PFSK-1 (cell line): Measurements from ENCODE around the gene WNT7B.

Source experiments
- FOXP2 ChIP-seq: optimal IDR thresholded peaks from 2 replicates; pipeline ENCODE3; 2011; ENCODE audit warnings: borderline replicate concordance, control low read depth, inconsistent platforms; ENCODE audit not compliant: insufficient read depth; ENCODE audit errors: extremely low read length, extremely low read depth
- POLR2AphosphoS5 ChIP-seq: IDR thresholded peaks from 2 replicates; pipeline ENCODE4 v1.6.1; 2012; ENCODE audit warnings: low read depth, mild to moderate bottlenecking, control low read depth, low read length, moderate library complexity
- SIN3A ChIP-seq: IDR thresholded peaks from 2 replicates; pipeline ENCODE4 v1.6.1; 2012; ENCODE audit warnings: mild to moderate bottlenecking, low read length, moderate library complexity, borderline replicate concordance; ENCODE audit not compliant: insufficient read depth
- TAF1 ChIP-seq: IDR thresholded peaks from 2 replicates; pipeline ENCODE4 v1.6.1; 2012; ENCODE audit warnings: low read length, control low read depth, borderline replicate concordance; ENCODE audit not compliant: insufficient read depth
- TF ChIP-seq, protein P1 (sequence below), 2 experiments: IDR thresholded peaks; 2 replicates each; pipeline versions ENCODE4 v1.6.1 to v1.8.0; 2011 to 2012; ENCODE audit warnings: low read depth in 2 of 2, low read length in 2 of 2, control low read depth in 1 of 2, inconsistent platforms in 1 of 2, mild to moderate bottlenecking in 1 of 2, moderate library complexity in 1 of 2; ENCODE audit not compliant: insufficient read depth in 1 of 2

WNT7B gene

DNA sequence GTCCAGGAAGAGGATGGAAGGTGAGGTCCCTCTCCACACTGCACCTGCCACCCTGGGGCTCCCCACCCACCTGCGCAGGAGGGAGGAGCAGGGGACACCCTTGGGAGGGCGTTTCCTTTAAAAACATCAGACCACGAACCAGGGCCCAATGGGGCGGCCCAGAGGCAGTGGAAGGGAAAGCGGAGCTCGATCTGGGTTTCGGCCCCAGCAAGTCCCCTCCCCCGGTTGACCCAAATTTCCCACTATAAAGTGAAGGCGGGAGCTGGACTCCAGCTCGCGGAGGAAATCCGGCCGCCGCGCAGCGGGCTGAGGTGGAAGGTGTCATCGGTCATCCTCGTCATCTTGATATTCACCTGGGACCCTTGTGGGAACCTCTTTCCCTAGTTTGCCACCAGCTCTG lies 99.3 kb downstream of the WNT7B start:
- no peak for TF ChIP-seq POLR2AphosphoS5

DNA sequence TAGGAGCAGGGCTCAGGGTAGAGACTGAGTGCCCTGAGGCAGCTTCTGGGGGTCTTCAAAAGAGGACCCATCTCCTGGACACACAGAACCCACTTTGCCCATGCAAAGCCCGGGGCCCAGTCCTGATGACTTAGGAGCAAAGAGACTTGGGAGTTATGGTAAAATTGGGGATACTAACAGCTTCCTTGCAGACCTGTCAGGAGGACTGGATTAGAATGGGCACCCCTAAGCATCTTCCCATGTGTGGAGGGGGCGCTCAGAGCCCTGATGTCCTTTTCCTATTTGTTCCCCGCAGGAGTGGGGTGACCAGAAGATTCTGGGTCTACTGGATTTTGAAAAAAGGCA lies 100.0 kb downstream of the WNT7B start:
- TF ChIP-seq, protein P1, sequence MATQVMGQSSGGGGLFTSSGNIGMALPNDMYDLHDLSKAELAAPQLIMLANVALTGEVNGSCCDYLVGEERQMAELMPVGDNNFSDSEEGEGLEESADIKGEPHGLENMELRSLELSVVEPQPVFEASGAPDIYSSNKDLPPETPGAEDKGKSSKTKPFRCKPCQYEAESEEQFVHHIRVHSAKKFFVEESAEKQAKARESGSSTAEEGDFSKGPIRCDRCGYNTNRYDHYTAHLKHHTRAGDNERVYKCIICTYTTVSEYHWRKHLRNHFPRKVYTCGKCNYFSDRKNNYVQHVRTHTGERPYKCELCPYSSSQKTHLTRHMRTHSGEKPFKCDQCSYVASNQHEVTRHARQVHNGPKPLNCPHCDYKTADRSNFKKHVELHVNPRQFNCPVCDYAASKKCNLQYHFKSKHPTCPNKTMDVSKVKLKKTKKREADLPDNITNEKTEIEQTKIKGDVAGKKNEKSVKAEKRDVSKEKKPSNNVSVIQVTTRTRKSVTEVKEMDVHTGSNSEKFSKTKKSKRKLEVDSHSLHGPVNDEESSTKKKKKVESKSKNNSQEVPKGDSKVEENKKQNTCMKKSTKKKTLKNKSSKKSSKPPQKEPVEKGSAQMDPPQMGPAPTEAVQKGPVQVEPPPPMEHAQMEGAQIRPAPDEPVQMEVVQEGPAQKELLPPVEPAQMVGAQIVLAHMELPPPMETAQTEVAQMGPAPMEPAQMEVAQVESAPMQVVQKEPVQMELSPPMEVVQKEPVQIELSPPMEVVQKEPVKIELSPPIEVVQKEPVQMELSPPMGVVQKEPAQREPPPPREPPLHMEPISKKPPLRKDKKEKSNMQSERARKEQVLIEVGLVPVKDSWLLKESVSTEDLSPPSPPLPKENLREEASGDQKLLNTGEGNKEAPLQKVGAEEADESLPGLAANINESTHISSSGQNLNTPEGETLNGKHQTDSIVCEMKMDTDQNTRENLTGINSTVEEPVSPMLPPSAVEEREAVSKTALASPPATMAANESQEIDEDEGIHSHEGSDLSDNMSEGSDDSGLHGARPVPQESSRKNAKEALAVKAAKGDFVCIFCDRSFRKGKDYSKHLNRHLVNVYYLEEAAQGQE (IDR thresholded peaks at IDR 0.05; ENCODE audit: insufficient read depth in 1 of 2, low read depth in 2 of 2, low read length in 2 of 2): no peak
- TF ChIP-seq POLR2AphosphoS5 (no peak), SIN3A (no peak), TAF1 (no peak), FOXP2 (no peak)

DNA sequence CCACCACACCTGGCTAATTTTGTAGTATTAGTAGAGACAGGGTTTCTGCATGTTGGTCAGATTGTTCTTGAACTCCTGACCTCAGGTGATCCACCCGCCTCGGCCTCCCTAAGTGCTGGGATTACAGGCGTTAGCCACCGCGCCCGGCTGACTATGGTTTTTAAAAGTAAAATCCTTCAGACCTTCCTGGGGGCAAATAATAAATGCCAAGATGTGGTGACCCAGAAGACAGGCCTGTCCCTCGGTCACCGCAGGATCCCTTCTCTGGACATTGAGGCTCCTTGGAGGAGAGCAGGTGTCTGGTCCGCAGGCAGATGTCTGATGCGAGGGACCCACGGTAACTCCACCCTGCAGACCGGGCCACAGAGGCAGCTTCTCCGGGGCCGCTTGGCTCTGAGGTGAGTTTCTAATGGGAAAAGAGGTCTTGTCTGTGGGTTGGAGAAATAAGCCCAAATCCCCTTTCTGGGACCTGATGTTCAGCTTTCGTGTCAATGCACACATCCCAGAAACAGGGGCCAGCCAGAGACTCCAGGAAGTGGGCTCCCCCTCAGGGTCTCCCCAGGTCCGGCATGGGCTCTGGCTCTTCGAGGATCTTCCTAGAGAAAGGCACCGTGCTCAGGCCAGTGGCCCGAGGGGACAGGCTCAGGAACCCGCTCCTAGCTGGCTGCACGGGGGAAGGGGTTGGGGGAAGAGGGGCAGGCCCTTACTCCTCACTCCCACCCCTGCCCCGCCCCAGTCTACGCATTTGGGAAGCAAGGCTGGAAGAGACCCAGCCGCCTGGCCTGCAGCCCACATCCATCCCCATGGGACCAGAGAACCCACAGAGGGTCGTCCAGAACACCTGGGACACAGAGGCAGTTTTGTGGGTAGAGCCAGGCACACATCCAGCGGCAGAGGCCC lies 100.6 kb downstream of the WNT7B start:
- TF ChIP-seq SIN3A (no peak), POLR2AphosphoS5 (no peak)

DNA sequence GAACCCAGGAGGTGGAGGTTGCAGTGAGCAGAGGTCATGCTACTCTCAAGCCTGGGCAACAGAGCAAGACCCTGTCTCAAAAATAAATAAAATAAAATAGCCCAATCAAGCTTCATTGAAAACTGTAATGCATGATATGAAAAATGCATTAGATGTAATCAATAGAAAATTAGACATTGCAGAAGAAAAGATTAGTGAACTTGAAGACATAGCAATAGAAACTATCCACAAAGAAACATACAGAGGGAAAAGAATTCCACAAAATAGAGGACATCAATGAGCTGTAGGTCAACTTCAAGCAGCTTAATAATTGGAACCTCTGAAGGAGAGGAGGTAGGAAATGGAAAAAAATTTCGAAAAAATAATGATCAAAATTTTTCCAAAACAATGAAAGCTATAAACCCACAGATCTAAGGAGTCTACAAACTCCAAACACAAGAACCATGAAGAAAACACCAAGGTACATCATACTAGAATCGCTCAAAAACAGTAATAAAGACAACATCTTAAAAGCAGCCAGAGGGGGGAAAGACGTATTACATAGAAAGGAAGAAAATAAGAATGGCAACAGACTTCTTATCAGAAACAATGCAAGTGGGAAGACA lies 104.2 kb downstream of the WNT7B start:
- TF ChIP-seq FOXP2 (no peak), TAF1 (no peak), SIN3A (no peak), POLR2AphosphoS5 (no peak)
- TF ChIP-seq, protein P1 (IDR thresholded peaks at IDR 0.05; ENCODE audit: insufficient read depth in 1 of 2, low read depth in 2 of 2, low read length in 2 of 2): no peak

DNA sequence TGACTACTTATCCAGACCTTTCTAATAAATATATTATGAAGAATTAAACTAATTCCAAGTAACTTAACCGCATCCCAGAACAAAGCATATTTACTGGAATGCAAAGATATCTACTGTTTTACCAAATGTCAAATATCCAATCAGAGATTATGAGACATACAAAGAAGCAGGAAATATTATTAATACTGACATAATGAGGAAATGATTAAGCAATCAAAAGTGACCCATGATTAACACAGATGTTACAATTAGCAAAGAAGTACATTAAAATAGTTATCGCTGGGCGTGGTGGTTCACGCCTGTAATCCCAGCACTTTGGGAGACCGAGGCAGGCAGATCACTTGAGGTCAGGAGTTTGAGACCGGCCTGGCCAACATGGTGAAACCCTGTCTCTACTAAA lies 105.2 kb downstream of the WNT7B start:
- TF ChIP-seq SIN3A (no peak), FOXP2 (no peak), TAF1 (no peak), POLR2AphosphoS5 (no peak)
- TF ChIP-seq, protein P1 (IDR thresholded peaks at IDR 0.05; ENCODE audit: insufficient read depth in 1 of 2, low read depth in 2 of 2, low read length in 2 of 2): no peak
